K562 (cell line): ENCODE data around the gene FAM204A. TPM values are rescaled to one million over a fixed set of nuclear protein-coding genes. Genes with fewer than 3 reads are reported as not detected.
A peak's percentile ranks its signal among the peaks of the same experiment; 100 is the strongest.

Experiments
- ATAC-seq: fragments of 200-7000 bp; cut with Tn5 transposase; 3 replicates; pipeline ENCODE4 v1.9.1; 2020; ENCODE audit warnings: moderate library complexity
- BruUV-seq: library from RNA; stranded (reverse); fragments of 400-500 nt; replicated peaks from 2 replicates; lab custom pipeline; 2021; lab: Mats Ljungman, UMichigan
- CTCF ChIA-PET: fragments of 300-600 bp; formaldehyde crosslinking; extraction: SDS; loops from one replicate; lab custom pipeline; 2021; ENCODE audit warnings: low intra/inter-chr PET ratio; lab: Yijun Ruan, JAX
- POLR2A ChIA-PET: fragments of 300-600, 350-650 bp; sonication (Branson Sonifier 250); formaldehyde crosslinking; extraction: SDS; loops from one replicate; lab custom pipeline; 2021; ENCODE audit warnings: antibody characterized with exemption, inconsistent platforms; lab: Yijun Ruan, JAX
- DNase-seq, 4 experiments: peaks; one replicate each; pipeline versions ENCODE4 v3.0.0 to v3.0.0-alpha.2; 2011 to 2018; ENCODE audit warnings: low spot score in 3 of 4, mixed read lengths in 3 of 4; ENCODE audit errors: extremely low read depth in 1 of 4
- FAIRE-seq: peaks from 2 replicates; lab custom pipeline; 2011; peaks lifted over from hg19 to GRCh38; lab: Jason Lieb, UNC
- H2AFZ ChIP-seq: 2 replicates; pipeline ENCODE4 v1.6.0; 2011; ENCODE audit warnings: low read depth, low read length, control low read depth, inconsistent platforms
- H3K27ac ChIP-seq: fragments of 200-600 bp; 3 replicates; pipeline ENCODE4 v1.8.0; 2011; ENCODE audit warnings: low read depth, mild to moderate bottlenecking, control low read depth, inconsistent platforms, low read length, moderate library complexity, mixed read lengths; ENCODE audit errors: extremely low read depth
- H3K27me3 ChIP-seq, 2 experiments: fragments of 300-600 bp in 1 of 2; 2 replicates in 1 of 2; 3 replicates in 1 of 2; pipeline versions ENCODE4 v1.6.0 to v1.8.0; 2011; ENCODE audit warnings: inconsistent platforms in 2 of 2, low read length in 2 of 2, mild to moderate bottlenecking in 1 of 2, mixed read lengths in 1 of 2, moderate library complexity in 1 of 2; ENCODE audit not compliant: control insufficient read depth in 2 of 2, insufficient read depth in 2 of 2
- H3K36me3 ChIP-seq: fragments of 300-600 bp; 3 replicates; pipeline ENCODE4 v1.8.0; 2011; ENCODE audit warnings: mild to moderate bottlenecking, low read length, inconsistent platforms; ENCODE audit not compliant: control insufficient read depth, insufficient read depth
- H3K4me1 ChIP-seq, 2 experiments: fragments of 200-600 bp in 1 of 2; replicated peaks in 1 of 2; 2 replicates in 1 of 2; 3 replicates in 1 of 2; pipeline versions ENCODE4 v1.5.1 to v1.8.0; 2011; ENCODE audit warnings: inconsistent platforms in 2 of 2, low read length in 2 of 2, mild to moderate bottlenecking in 1 of 2, mixed read lengths in 1 of 2, moderate library complexity in 1 of 2; ENCODE audit not compliant: control insufficient read depth in 2 of 2, insufficient read depth in 2 of 2
- H3K4me2 ChIP-seq: 2 replicates; pipeline ENCODE4 v1.6.1; 2011; ENCODE audit warnings: low read length, control low read depth, inconsistent platforms, mixed read lengths; ENCODE audit not compliant: insufficient read depth
- H3K4me3 ChIP-seq: fragments of 200-600 bp; sonication (generic), shearing (Covaris generic); 2 replicates; pipeline ENCODE4 v1.5.1; 2016; ENCODE audit warnings: control low read depth, inconsistent platforms
- H3K79me2 ChIP-seq: fragments of 200-600 bp; 3 replicates; pipeline ENCODE4 v1.8.0; 2011; ENCODE audit warnings: low read length, inconsistent platforms; ENCODE audit not compliant: control insufficient read depth, insufficient read depth
- H3K9ac ChIP-seq, 2 experiments: 2 replicates each; pipeline versions ENCODE4 v1.6.0 to v1.6.1; 2011; ENCODE audit warnings: low read depth in 2 of 2, low read length in 2 of 2, control low read depth in 1 of 2, inconsistent platforms in 1 of 2, mild to moderate bottlenecking in 1 of 2, mixed read lengths in 1 of 2; ENCODE audit not compliant: insufficient read depth in 1 of 2
- H3K9me1 ChIP-seq: one replicate; pipeline ENCODE4 v1.6.0; 2011; ENCODE audit warnings: inconsistent platforms, mild to moderate bottlenecking, low read length, moderate library complexity; ENCODE audit not compliant: control insufficient read depth, insufficient read depth
- H3K9me3 ChIP-seq: replicated peaks from 2 replicates; pipeline ENCODE4 v1.5.1; 2011; ENCODE audit warnings: low read depth, low read length, inconsistent platforms; ENCODE audit not compliant: control insufficient read depth, insufficient read depth
- H4K20me1 ChIP-seq: replicated peaks from 2 replicates; pipeline ENCODE4 v1.6.1; 2011; ENCODE audit warnings: low read length, inconsistent platforms, mixed read lengths; ENCODE audit not compliant: control insufficient read depth, insufficient read depth
- ATF2 ChIP-seq: sonication (generic); formaldehyde crosslinking; IDR thresholded peaks from 2 replicates; pipeline ENCODE4 v1.8.1; 2022; ENCODE audit warnings: missing genetic modification reagents
- CBFA2T3 ChIP-seq: fragments of 450-650 bp; IDR thresholded peaks from 2 replicates; pipeline ENCODE4 v1.6.1; 2017
- FOSL1 ChIP-seq: fragments of 200-800 bp; sonication (Bioruptor generic); conservative IDR thresholded peaks from 2 replicates; pipeline ENCODE4 v1.6.1; 2016; ENCODE audit warnings: missing genetic modification characterization, missing compliant biosample characterization
- WGBS: fragments of 100-300 bp; shearing (Covaris generic); methylation state at CpG from one replicate; pipeline ENCODE4 v1.1.6; 2016; ENCODE audit warnings: low coverage, mixed read lengths; ENCODE audit not compliant: insufficient coverage; ENCODE audit errors: missing lambda C conversion rate; 5-methylcytosine and 5-hydroxymethylcytosine counted together
- in situ Hi-C: fragments of 300-500 bp; cut with MboI; formaldehyde crosslinking; loops from 4 replicates; pipeline ENCODE4 v1.15.0; 2018; ENCODE audit warnings: inconsistent platforms, mixed read lengths
- intact Hi-C: fragments of 100-400 bp; cut with micrococcal nuclease; formaldehyde crosslinking; loops from 2 replicates; pipeline ENCODE4 v1.14.2; 2022
- polyA plus RNA-seq, 8 experiments: library from polyadenylated mRNA; depleted of rRNA in 4 of 8; stranded (reverse) in 5 of 8; unstranded in 3 of 8; fragments of >200 nt; fragmentation: Nextera tagmentation in 2 of 8; fragmentation: Illumina TruSeq in 1 of 8; extraction: Ambion mirVana in 2 of 8; extraction: Trizol in 1 of 8; gene quantifications; 2 replicates each; pipeline versions ENCODE4 v1.2.1 to v1.2.3, GENCODE V29; 2011 to 2014; ENCODE audit warnings: inconsistent platforms in 1 of 8, missing spikeins in 1 of 8
- total RNA-seq, 7 experiments: library from RNA; depleted of rRNA in 6 of 7; stranded (reverse); fragments of >200 nt in 6 of 7; fragmentation: Illumina TruSeq in 2 of 7; extraction: Trizol in 2 of 7; gene quantifications; 2 replicates each; pipeline versions ENCODE4 v1.2.1 to v1.2.3, GENCODE V29; 2011 to 2021; ENCODE audit warnings: low replicate concordance in 1 of 7

The FAM204A gene
- total and polyA plus RNA-seq, 9 of the 15 experiments (the other 6 are each of a cell fraction or from before 2014, with no cell fraction given), result 29.0 to 64.5 (median 44.9) TPM

GRCh38 chr10:118330295-118331076 is 11.6 kb downstream of the FAM204A start:
- DNase-seq, result peak in 1 of 4 experiments; percentile 9
- Histone ChIP-seq H4K20me1 (no peaks in the 10 kb centered on the region), H3K27me3 (no peaks in the 10 kb centered on the region), H3K9ac (no peak overlapping the region), H3K27ac (no peak overlapping the region), H3K4me3 (no peak overlapping the region), H3K79me2 (no peaks in the 10 kb centered on the region), H3K4me1 (no peaks in the 10 kb centered on the region; a peak in 2 of 5 replicates), H2AFZ (no peak overlapping the region), H3K9me1 (no peaks in the 10 kb centered on the region), H3K9me3 (no peaks in the 10 kb centered on the region), H3K4me2 (no peak overlapping the region), H3K36me3 (peaks cover 86% of the 10 kb centered on the region; the same call in 2 of the 3 replicates)
- ChIA-PET CTCF (no interaction called here), POLR2A (interaction anchor here (0.7 kb wide), 1 partner anchor 1149 kb away, joined by 3 read pairs; no protein-coding TSS in a partner anchor)
- no peak for ATAC-seq
- intact Hi-C loops, result no loop called here
- BruUV-seq, result no TSS peak
- FAIRE-seq, result no peak
- TF ChIP-seq ATF2 (CRISPR knock-in tag) (no peak), CBFA2T3 (peak; percentile 15; the same call in 1 of the 2 replicates), FOSL1 (tag) (peak; percentile 72)
- in situ Hi-C loops, result no loop called here
- 61% methylated on average over 2 of the region's 2 CpGs for WGBS
